Activated CD4-positive, alpha-beta T cell treated with anti-CD3 and anti-CD28 coated beads, Interleukin-2, amount 50 U/mL, for 16 hours (primary cell): Measurements from ENCODE around the gene NCAM1.

ENCODE experiments used
- DNase-seq: peaks from one replicate; pipeline ENCODE4 v3.0.0-alpha.2; 2020

The NCAM1 gene

DNA sequence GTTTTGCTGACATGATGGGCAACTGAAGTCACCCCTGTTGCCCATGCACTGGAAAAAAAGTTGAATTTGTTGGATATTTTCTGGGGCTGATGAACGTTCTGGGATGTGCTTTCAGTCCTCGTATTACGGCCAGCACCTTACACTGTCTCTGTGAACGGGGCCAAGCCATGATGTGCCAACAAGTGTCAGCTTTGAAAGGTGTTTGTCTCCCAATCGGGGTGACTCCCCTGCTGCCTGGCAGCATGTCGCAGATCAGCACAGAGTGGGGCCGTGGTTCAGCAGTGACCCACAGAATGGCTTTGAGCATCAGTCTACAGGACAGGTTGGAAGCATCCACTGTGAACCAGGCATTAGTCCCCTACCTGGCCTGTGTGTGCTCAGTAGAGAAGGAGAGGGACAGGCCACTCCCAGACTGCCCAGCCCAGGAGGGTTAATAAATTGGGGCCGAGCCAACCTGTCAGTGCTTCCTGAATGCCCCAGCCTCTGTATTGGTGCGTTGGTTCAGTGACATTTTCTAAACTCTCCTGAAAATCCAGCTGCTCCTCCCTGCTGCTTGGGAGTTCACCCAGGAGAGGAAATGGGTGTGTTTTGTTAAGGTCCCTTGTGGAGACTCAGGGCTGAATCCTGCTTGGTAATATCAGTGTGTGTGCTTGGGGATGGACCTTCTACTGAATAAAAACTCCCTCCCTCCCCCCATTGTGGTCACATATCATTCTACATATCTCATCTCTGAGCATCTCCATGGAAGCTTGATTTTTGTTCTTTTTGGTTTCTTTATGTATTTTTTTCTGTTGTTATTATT is 302.4 kb downstream of the NCAM1 start:
- no peak for DNase-seq

DNA sequence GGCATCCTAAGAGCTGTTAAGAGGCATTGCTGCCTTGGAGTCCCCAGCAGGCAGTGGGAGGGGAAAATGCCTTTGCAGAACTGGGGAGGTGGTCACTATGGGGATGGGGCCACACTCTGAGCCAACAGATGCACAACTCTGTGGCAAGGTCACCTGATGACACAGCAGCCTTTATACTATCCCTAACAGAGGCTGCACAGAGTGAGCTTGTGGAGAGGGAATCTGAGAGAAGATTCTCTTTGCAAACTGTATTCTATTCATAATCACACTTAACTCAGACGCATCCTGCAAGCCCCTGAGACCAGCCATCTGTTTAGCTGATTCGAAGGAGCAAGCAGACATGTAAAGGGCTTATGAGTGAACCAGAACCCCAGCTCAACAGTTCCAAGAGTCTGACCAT is 304.1 kb downstream of the NCAM1 start:
- no peak for DNase-seq

GRCh38 chr11:113267493-113267892 is 306.3 kb downstream of the NCAM1 start:
- DNase-seq, result no peak

DNA sequence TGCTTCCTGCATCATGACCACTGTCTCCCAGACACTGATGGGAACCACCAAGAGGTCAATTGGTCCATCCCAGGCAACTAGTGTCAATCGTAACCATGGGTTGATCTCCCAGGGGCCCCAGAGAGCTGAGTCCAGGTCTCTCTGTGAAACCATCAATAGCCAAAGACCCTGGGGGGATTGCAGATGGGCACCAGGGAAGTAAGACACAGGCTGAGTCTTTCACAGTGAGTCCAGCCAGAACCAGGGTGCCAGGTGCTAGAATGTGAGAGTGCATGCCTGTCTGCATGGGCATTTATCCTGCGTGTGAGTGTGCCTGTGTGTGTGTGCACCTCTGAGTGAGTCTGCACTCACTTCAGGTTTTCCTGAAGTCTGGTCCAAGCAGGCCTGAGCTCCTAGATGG is 307.9 kb downstream of the NCAM1 start:
- DNase-seq, result no peak

GRCh38 chr11:113269636-113270035 is 308.4 kb downstream of the NCAM1 start:
- no peak for DNase-seq

DNA sequence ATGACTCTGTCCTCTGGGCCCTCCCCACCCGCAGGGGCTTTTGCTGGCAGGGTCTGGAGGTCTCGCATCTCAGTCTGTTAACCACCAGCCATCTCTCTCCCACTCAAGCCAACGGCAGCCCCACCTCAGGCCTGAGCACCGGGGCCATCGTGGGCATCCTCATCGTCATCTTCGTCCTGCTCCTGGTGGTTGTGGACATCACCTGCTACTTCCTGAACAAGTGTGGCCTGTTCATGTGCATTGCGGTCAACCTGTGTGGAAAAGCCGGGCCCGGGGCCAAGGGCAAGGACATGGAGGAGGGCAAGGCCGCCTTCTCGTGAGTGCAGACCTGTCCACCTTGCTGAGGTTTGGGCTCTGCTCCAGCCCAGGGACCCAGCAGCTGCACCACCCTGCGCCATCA is 308.9 kb downstream of the NCAM1 start:
- no peak for DNase-seq

DNA sequence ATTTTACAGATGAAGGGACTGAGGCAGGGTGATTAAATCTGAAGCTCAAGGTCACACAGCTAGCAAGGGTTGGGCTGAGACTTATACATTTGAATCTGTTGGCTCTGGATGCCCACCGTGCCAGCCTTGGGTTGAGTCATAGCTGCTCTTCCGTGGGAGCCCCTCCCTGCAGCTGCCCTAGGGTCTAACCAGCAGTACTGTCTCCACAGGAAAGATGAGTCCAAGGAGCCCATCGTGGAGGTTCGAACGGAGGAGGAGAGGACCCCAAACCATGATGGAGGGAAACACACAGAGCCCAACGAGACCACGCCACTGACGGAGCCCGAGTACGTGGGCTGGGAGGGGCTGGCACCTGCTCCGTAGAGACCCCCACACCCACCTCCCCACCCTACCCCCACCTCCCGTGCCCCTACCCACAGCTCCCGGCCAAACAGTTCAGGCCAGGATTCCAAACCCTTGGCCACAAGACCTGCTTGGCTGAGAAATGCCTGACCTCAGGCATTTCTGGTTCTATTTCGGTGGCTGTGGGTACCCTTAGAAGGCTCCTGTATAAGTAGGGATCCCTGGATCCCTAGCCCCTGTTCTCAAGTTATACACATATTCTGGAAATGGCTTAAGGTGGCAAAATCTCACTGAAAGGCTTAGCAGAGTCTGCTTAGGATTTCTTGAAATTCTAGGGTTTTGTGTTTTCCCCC is 310.5 kb downstream of the NCAM1 start:
- no peak for DNase-seq

DNA sequence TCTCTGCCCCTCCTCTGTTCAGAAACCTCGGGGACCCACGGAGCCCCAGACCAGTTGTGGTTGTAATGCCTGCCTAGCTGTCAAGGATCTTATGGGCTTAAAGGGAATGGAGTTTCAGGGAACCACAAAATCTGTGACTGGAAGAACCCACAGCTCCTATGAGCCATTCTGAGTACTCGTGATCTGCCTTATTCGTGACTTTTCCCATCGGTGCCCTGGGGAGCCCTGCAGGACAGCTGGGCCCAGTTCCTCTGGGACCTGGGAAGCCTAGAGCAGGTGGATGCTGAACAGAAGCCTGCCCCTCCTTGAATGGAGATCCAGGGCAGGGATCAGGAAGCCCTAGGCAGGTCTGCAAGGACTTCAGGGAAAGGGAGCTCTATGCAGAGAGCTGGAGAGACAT is 311.1 kb downstream of the NCAM1 start:
- DNase-seq, result no peak

DNA sequence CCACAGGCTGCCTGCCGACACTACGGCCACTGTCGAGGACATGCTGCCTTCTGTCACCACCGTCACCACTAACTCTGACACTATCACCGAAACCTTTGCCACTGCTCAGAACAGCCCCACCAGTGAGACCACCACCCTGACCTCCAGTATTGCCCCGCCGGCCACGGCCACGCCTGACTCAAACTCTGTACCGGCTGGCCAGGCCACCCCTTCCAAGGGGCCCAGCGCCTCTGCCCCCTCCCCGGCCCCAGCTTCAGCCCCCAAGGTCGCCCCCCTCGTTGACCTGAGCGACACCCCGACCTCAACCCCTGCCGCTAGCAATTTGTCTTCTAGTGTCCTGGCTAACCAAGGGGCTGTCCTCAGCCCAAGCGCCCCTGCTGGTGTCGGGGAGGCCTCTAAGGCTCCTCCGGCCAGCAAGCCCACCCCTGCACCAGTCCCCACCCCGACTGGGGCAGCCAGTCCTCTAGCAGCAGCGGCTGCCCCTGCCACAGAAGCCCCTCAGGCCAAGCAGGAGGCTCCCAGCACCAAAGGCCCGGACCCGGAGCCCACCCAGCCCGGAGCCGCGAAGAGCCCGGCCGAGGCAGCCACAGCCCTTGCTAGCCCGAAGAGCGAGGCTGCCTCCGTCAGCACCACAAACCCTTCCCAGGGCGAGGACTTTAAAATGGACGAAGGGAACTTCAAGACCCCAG is 311.9 kb downstream of the NCAM1 start:
- no peak for DNase-seq

- no peak for DNase-seq
These were observed 312.5 kb downstream of the NCAM1 start for GRCh38 chr11:113273720-113274119.

DNA sequence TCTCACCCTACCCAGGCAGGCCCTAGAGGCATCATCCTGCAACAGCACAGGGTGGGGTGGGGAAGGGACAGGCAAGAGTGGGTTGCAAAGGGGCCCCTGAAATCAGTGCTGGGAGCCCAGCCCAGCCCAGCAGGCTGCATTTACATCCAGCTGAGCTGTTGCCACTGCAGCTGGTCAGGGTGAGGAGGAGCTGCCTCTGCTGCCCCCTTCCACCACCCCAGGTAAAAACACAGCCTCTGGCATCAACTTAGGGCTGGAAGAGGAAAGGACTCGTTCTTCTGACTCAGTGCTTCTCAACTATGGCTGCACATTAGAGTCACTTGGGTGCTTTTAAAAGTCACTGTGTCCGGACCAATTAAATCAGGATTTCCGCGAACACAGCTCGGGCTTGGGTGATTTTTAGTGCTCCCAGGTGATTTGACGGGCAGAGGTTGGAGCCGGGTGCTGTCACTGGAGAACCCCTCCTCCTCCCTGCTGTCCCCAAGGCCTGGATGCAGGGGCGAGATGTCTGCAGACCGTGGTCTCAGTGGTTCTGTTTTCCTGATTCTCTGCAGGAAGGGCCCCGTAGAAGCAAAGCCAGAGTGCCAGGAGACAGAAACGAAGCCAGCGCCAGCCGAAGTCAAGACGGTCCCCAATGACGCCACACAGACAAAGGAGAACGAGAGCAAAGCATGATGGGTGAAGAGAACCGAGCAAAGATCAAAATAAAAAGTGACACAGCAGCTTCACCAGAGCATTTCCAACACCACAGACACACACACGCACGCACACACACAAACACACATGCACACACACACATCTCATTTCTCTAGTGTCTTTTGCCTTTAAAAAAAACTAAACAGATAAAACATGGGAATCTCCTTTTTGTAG is 313.7 kb downstream of the NCAM1 start:
- DNase-seq, result no peak

DNA sequence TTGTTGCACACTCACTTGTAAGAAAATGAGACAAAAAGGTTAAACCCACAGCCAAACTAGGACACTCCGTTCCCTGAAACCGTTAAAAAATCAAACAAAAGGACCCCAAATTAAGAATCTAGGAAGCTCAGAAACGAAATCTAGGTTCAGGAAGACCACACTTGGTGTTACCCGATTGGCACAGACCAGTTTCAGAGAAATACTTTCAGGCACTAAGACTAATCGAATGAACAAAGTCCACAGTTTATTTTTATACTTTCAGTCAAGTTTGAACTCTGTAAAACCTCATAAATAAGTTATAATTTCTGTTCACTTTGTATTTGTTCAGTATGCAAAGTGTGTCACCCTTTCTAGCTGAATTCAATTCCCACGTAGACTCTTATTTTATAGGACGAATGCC is 314.4 kb downstream of the NCAM1 start:
- no peak for DNase-seq

- no peak for DNase-seq
These were observed 315.2 kb downstream of the NCAM1 start for GRCh38 chr11:113276466-113276865.

- DNase-seq, result no peak
These were observed 316.7 kb downstream of the NCAM1 start for GRCh38 chr11:113277907-113278306.

DNA sequence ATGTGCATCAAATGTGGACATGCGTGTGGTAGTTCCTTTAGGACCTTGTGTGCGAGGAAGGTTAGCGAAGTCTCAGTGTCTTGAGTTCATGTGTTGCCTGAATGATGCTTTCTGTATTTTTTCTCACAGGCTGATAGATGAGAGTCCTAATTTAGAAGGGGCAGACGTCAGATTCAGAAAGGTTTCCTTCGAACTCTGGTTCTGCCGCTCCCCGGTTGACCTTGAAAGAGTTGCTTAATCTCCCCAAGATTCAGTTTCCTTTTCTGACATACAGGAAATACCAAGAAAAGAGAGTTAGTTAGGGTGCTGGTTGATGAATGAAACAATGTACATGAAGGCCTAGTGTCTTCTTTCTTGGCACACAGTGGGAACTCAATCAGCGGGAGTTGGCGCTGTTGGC is 317.3 kb downstream of the NCAM1 start:
- no peak for DNase-seq

DNA sequence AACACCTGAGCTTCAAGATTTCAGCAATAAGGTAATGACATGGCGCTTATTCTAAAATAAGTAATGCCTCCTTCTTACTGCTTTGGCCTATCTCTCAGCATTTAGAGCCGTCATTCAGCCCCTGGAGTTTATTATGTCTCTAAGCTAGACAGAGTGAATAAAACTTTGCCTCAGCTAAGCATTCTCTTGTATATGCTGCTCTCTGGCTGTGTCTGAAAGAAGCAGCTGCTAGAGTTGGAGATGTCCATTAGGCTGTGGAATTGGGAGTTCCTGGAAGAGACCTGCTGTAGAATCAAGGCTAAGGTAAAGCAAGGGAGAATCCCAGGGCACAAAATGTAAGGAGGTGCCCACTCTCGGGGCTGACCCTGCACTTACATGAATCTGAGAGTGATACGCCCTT is 317.7 kb downstream of the NCAM1 start:
- no peak for DNase-seq

GRCh38 chr11:113279591-113279990 is 318.4 kb downstream of the NCAM1 start:
- no peak for DNase-seq

- DNase-seq, result no peak
These were observed 320.0 kb downstream of the NCAM1 start for GRCh38 chr11:113281052-113281725.

DNA sequence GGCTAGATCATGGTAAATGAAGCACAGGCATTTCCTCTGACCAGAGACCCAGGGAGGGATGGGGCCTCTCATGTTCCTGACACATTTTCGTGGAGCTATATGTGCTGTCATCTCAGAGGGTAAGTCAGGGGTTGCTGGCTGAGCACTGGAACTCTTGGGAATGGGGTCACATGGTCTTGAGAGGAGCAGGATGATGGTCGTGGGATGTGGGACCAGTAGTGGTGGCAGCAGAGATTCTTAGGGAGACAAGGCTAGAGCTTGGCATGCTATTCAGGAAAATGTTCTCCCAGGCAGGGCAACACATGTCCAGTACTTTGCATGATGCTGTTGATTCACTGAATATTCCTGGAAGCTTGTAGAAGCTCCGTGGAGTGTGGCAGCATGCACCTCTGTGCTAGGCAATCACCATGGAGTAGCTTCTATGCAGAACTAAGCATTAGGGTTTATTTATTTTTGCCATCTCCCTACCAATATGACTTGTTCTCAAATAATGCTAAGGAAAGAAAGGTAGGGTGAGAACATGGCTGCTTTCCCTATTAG is 321.7 kb downstream of the NCAM1 start:
- no peak for DNase-seq

- DNase-seq, result no peak
These were observed 322.7 kb downstream of the NCAM1 start for GRCh38 chr11:113283881-113284280.

- no peak for DNase-seq
These were observed 324.8 kb downstream of the NCAM1 start for GRCh38 chr11:113286009-113286408.
